ENCODE results near the gene NIBAN1.

The NIBAN1 gene

DNA sequence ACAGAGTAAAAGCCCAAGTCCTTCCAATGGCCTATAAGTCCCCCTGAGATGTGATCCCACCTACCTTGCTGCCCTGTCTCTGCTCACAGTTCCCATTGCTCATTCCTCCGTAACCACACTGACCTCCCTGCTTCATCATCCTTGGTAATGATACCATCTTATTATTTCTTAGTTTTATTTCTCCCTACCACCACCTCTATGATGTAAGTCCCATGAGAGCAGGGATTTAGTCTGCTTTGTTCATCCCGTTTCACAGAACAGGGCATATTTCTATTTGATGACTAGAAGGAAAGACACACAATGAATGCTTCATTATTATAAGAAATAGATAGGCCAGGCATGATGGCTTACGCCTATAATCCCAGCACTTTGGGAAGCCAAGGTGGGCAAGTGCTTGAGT, 22.5 kb downstream of the NIBAN1 start:
- no peak overlapping the region for H2AFZ ChIP-seq (ENCODE audit: low read length)
- H3K4me1 ChIP-seq (ENCODE audit: insufficient read depth, low read length, poor library complexity, severe bottlenecking) = no peaks in the 10 kb centered on the region
- no peaks in the 10 kb centered on the region for H3K9me2 ChIP-seq (replicated peaks; ENCODE audit: low read depth, low read length)
- no peak overlapping the region for H3K9ac ChIP-seq (ENCODE audit: low read depth, low read length, poor library complexity, severe bottlenecking)
- no peaks in the 10 kb centered on the region for H4K20me1 ChIP-seq (ENCODE audit: insufficient read depth, low read length, poor library complexity, severe bottlenecking)
- H3F3A ChIP-seq (ENCODE audit: low read depth) = no peaks in the 10 kb centered on the region
- TF ChIP-seq, protein P1, sequence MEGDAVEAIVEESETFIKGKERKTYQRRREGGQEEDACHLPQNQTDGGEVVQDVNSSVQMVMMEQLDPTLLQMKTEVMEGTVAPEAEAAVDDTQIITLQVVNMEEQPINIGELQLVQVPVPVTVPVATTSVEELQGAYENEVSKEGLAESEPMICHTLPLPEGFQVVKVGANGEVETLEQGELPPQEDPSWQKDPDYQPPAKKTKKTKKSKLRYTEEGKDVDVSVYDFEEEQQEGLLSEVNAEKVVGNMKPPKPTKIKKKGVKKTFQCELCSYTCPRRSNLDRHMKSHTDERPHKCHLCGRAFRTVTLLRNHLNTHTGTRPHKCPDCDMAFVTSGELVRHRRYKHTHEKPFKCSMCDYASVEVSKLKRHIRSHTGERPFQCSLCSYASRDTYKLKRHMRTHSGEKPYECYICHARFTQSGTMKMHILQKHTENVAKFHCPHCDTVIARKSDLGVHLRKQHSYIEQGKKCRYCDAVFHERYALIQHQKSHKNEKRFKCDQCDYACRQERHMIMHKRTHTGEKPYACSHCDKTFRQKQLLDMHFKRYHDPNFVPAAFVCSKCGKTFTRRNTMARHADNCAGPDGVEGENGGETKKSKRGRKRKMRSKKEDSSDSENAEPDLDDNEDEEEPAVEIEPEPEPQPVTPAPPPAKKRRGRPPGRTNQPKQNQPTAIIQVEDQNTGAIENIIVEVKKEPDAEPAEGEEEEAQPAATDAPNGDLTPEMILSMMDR (conservative IDR thresholded peaks at IDR 0.05; ENCODE audit: low read length) = no peak
- TF ChIP-seq EZH2phosphoT487 (IDR thresholded peaks at IDR 0.05; ENCODE audit: borderline replicate concordance) = no peak
- H3K27me3 ChIP-seq (ENCODE audit: insufficient read depth, low read length, poor library complexity, severe bottlenecking) = no peaks in the 10 kb centered on the region
- no peaks in the 10 kb centered on the region for H3K79me2 ChIP-seq (ENCODE audit: insufficient read depth, low read length)
- no peaks in the 10 kb centered on the region for H3K36me3 ChIP-seq (ENCODE audit: insufficient read depth, low read length)
- no peak overlapping the region for H3K4me2 ChIP-seq (ENCODE audit: low read depth, low read length, poor library complexity, severe bottlenecking)
- no peak overlapping the region for H3K4me3 ChIP-seq (ENCODE audit: low read length, poor library complexity, severe bottlenecking)
- no peaks in the 10 kb centered on the region for H3K9me3 ChIP-seq (ENCODE audit: insufficient read depth, low read depth, low read length)

DNA sequence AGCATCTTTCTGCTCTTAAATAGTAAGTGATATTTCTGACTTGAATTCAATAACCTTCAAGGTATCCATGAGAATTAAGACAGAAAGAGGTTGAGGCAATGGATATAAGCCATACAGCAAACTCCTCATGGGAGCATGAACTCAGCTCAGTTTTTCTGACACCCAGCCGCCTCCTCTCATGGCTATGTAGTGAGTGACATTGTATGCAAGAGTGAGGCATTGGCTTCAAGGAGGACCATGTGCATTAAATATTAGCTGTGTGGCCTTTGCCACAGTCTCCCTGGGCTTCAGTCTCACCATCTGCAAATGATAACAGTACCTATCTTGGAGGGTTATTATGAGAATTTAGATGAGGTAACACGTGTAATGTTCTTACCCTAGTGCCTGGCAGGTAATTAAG, 23.4 kb downstream of the NIBAN1 start:
- Histone ChIP-seq H3K27me3 (ENCODE audit: insufficient read depth, low read length, poor library complexity, severe bottlenecking) (no peaks in the 10 kb centered on the region), H3K4me2 (ENCODE audit: low read depth, low read length, poor library complexity, severe bottlenecking) (no peak overlapping the region), H2AFZ (ENCODE audit: low read length) (no peak overlapping the region), H3K9ac (ENCODE audit: low read depth, low read length, poor library complexity, severe bottlenecking) (no peak overlapping the region), H3K4me3 (ENCODE audit: low read length, poor library complexity, severe bottlenecking) (no peak overlapping the region), H3F3A (ENCODE audit: low read depth) (no peaks in the 10 kb centered on the region), H3K9me3 (ENCODE audit: insufficient read depth, low read depth, low read length) (no peaks in the 10 kb centered on the region), H3K4me1 (ENCODE audit: insufficient read depth, low read length, poor library complexity, severe bottlenecking) (no peaks in the 10 kb centered on the region), H4K20me1 (ENCODE audit: insufficient read depth, low read length, poor library complexity, severe bottlenecking) (no peaks in the 10 kb centered on the region), H3K79me2 (ENCODE audit: insufficient read depth, low read length) (no peaks in the 10 kb centered on the region), H3K9me2 (replicated peaks; ENCODE audit: low read depth, low read length) (no peaks in the 10 kb centered on the region), H3K36me3 (ENCODE audit: insufficient read depth, low read length) (no peaks in the 10 kb centered on the region)
- TF ChIP-seq, protein P1 (conservative IDR thresholded peaks at IDR 0.05; ENCODE audit: low read length) = no peak
- TF ChIP-seq EZH2phosphoT487 (IDR thresholded peaks at IDR 0.05; ENCODE audit: borderline replicate concordance) = no peak

DNA sequence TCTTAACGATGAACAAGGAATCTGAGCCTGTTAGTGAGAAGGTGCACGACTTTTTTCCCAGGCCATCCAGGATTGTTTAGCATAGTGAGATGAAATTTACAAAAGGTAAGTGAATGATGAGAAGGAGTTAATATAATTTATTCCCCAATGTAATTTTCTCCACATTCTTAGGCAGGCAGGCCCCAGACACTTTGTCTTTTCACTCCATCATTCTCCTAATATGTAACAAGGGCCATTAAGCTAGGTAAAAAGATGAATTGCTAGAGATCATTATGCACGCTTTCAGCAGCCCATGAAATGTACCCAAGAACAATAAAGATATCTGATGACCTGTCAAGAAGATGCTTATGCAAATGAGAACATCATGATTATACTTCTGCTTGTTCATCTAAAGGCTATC, 24.1 kb downstream of the NIBAN1 start:
- H3K4me2 ChIP-seq (ENCODE audit: low read depth, low read length, poor library complexity, severe bottlenecking) = no peak overlapping the region
- TF ChIP-seq, protein P1 (conservative IDR thresholded peaks at IDR 0.05; ENCODE audit: low read length) = no peak
- no peak for TF ChIP-seq EZH2phosphoT487 (IDR thresholded peaks at IDR 0.05; ENCODE audit: borderline replicate concordance)
- H4K20me1 ChIP-seq (ENCODE audit: insufficient read depth, low read length, poor library complexity, severe bottlenecking) = no peaks in the 10 kb centered on the region
- H2AFZ ChIP-seq (ENCODE audit: low read length) = no peak overlapping the region
- no peaks in the 10 kb centered on the region for H3K9me2 ChIP-seq (replicated peaks; ENCODE audit: low read depth, low read length)
- no peaks in the 10 kb centered on the region for H3F3A ChIP-seq (ENCODE audit: low read depth)
- no peaks in the 10 kb centered on the region for H3K79me2 ChIP-seq (ENCODE audit: insufficient read depth, low read length)
- no peaks in the 10 kb centered on the region for H3K9me3 ChIP-seq (ENCODE audit: insufficient read depth, low read depth, low read length)
- H3K27me3 ChIP-seq (ENCODE audit: insufficient read depth, low read length, poor library complexity, severe bottlenecking) = peaks cover 3% of the 10 kb centered on the region
- no peak overlapping the region for H3K9ac ChIP-seq (ENCODE audit: low read depth, low read length, poor library complexity, severe bottlenecking)
- H3K4me3 ChIP-seq (ENCODE audit: low read length, poor library complexity, severe bottlenecking) = no peak overlapping the region
- no peaks in the 10 kb centered on the region for H3K4me1 ChIP-seq (ENCODE audit: insufficient read depth, low read length, poor library complexity, severe bottlenecking)
- H3K36me3 ChIP-seq (ENCODE audit: insufficient read depth, low read length) = no peaks in the 10 kb centered on the region

Data from Loucy (cell line).